NCI-H774 (cell line): ENCODE data around the gene YBX3.
"Not testable (repeated sequence)": the region's sequence is repeated elsewhere in the genome, so short reads cannot be mapped to it uniquely, and the experiment has no call there.

Experiments used
- DNase-seq: peaks from one replicate; lab custom pipeline; 2025; lab: John Stamatoyannopoulos, UW

Gene YBX3

GRCh38 chr12:10722905-10723746 is at the start of gene YBX3:
TSS of gene YBX3 (minus strand) at chr12:10723323. CDS start at chr12:10723111, 212 bp downstream.
- DNase-seq, result no peak

- DNase-seq, result no peak
Observed at GRCh38 chr12:10771132-10771733, 48.1 kb upstream of the YBX3 start.

- no peak for DNase-seq
Observed at GRCh38 chr12:10759657-10760056, 36.5 kb upstream of the YBX3 start.

- DNase-seq, result no peak
Observed at GRCh38 chr12:10756194-10756593, 33.1 kb upstream of the YBX3 start.

GRCh38 chr12:10753059-10753458 is 29.9 kb upstream of the YBX3 start:
- DNase-seq, result no peak

- DNase-seq, result no peak
Observed at GRCh38 chr12:10750385-10750727, 27.2 kb upstream of the YBX3 start.

- DNase-seq, result peak; percentile 80
Observed at GRCh38 chr12:10749700-10750384, 26.7 kb upstream of the YBX3 start.

GRCh38 chr12:10747730-10748129 is 24.6 kb upstream of the YBX3 start:
- no peak for DNase-seq

- DNase-seq, result not testable (repeated sequence)
Observed at GRCh38 chr12:10743420-10743819, 20.3 kb upstream of the YBX3 start.

- no peak for DNase-seq
Observed at GRCh38 chr12:10741845-10742244, 18.7 kb upstream of the YBX3 start.

- no peak for DNase-seq
Observed at GRCh38 chr12:10740182-10740581, 17.1 kb upstream of the YBX3 start.

GRCh38 chr12:10739157-10740118 is 16.3 kb upstream of the YBX3 start:
- DNase-seq, result no peak

GRCh38 chr12:10737249-10737648 is 14.1 kb upstream of the YBX3 start:
- DNase-seq, result no peak

- DNase-seq, result no peak
Observed at GRCh38 chr12:10736463-10736862, 13.3 kb upstream of the YBX3 start.

GRCh38 chr12:10735428-10735827 is 12.3 kb upstream of the YBX3 start:
- DNase-seq, result no peak

GRCh38 chr12:10732549-10732948 is 9.4 kb upstream of the YBX3 start:
- DNase-seq, result no peak

- no peak for DNase-seq
Observed at GRCh38 chr12:10732066-10732465, 8.9 kb upstream of the YBX3 start.

- no peak for DNase-seq
Observed at GRCh38 chr12:10730559-10730958, 7.4 kb upstream of the YBX3 start.

- DNase-seq, result no peak
Observed at GRCh38 chr12:10728091-10728490, 5.0 kb upstream of the YBX3 start.

- no peak for DNase-seq
Observed at GRCh38 chr12:10726945-10727344, 3.8 kb upstream of the YBX3 start.

- DNase-seq, result no peak
Observed at GRCh38 chr12:10725003-10725402, 1.9 kb upstream of the YBX3 start.

GRCh38 chr12:10722502-10722904 is 620 bp downstream of the YBX3 start:
- no peak for DNase-seq
